Measurements from ENCODE around the gene ADAM29. TPM values are rescaled to one million over a fixed set of nuclear protein-coding genes. Genes with fewer than 3 reads are reported as not detected.
A peak's percentile ranks its signal among the peaks of the same experiment; 100 is the strongest.
"Not testable (repeated sequence)": the region's sequence is repeated elsewhere in the genome, so short reads cannot be mapped to it uniquely, and the experiment has no call there.

ADAM29 gene
- total RNA-seq, 6 experiments from 2014 or later, result not detected

DNA sequence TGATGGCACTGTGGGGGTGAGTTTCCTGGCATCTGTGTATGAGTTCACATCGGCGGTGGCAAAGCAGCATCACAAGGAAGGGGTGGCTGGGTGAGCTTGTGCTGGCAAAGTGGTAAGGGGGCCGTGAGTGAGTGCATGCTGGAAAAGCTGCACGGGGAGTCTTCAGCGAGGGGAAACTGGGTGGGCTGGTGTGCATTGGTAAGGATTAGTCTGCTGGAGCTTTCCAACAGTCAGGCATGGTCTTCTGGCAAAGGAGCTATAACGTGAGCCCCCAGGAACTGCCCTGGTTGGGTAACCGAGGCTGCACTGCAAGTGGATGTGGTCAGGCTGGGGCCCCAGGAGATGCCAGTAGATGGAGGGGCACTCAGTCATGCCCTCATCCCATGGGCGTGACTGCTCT, 30.7 kb downstream of the ADAM29 start:
- no peaks in the 10 kb centered on the region for H3K9me3 ChIP-seq
- WGBS (ENCODE audit: insufficient coverage, low coverage, low lambda C conversion rate, missing lambda C conversion rate), result 28% methylated on average over 2 of the region's 8 CpGs
- ATAC-seq, result peak in 1 of 4 donors; percentile 33
- H3K4me1 ChIP-seq, result no peaks in the 10 kb centered on the region
- TF ChIP-seq CTCF (IDR thresholded peaks at IDR 0.05) (no peak), POLR2A (IDR thresholded peaks at IDR 0.05) (no peak)
- no peaks in the 10 kb centered on the region for H3K27me3 ChIP-seq
- intact Hi-C loops (cut with DNase I), result no loop called here
- no peak overlapping the region for H3K4me3 ChIP-seq
- no peak overlapping the region for H3K27ac ChIP-seq
- no peaks in the 10 kb centered on the region for H3K36me3 ChIP-seq
- no peak for DNase-seq

DNA sequence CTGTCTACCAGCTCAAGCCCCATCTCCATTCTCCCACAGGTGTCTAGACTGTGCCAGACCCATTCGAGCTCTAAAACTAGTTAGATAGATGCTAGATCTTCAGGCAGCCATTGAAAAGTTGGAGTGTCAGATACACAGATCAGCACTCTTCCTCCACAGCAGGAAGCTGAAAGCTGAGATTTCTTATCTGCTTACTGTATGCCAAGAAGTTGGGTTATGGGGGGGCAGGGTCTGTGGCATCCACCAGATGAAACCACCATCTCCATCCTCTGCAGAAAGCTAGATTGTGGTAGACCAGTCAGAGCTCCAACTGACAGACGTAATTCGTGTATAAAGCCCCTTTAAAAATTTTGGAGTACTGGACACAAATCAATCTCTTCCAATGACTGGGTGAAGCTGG, 54.8 kb downstream of the ADAM29 start:
- Histone ChIP-seq H3K36me3 (no peaks in the 10 kb centered on the region), H3K4me1 (no peaks in the 10 kb centered on the region), H3K27ac (no peak overlapping the region), H3K4me3 (no peak overlapping the region), H3K9me3 (no peaks in the 10 kb centered on the region), H3K27me3 (no peaks in the 10 kb centered on the region)
- WGBS (ENCODE audit: insufficient coverage, low coverage, low lambda C conversion rate, missing lambda C conversion rate), result 26% methylated on average over 3 of the region's 3 CpGs
- ATAC-seq, result no peak
- TF ChIP-seq CTCF (IDR thresholded peaks at IDR 0.05) (no peak), POLR2A (IDR thresholded peaks at IDR 0.05) (no peak)
- intact Hi-C loops (cut with DNase I), result no loop called here
- no peak for DNase-seq

DNA sequence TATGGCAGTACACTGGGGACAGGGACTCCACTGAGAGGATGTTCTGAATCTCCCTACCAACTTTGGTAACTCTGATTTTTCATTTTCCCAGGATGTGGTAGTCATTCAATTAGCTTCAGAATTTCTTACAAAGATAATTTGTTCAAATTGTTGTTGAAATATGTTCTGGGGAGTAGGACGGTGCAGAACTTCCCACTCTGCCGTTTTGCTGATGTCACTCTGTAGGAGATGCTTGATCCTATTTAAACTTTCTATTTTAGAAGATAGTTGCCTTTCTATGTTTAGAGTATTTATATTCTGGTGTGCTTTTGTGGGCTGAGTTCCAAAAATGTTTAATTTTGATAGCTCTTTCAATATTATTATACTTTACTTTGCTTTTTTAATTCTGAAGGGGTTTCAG, 55.2 kb downstream of the ADAM29 start:
- 47% methylated on average over 2 of the region's 2 CpGs for WGBS (ENCODE audit: insufficient coverage, low coverage, low lambda C conversion rate, missing lambda C conversion rate)
- no peak for ATAC-seq
- no peak for DNase-seq
- TF ChIP-seq POLR2A (IDR thresholded peaks at IDR 0.05) (no peak), CTCF (IDR thresholded peaks at IDR 0.05) (no peak)
- intact Hi-C loops (cut with DNase I), result no loop called here
- Histone ChIP-seq H3K4me3 (no peak overlapping the region), H3K9me3 (no peaks in the 10 kb centered on the region), H3K27ac (no peak overlapping the region), H3K36me3 (no peaks in the 10 kb centered on the region), H3K4me1 (no peaks in the 10 kb centered on the region), H3K27me3 (no peaks in the 10 kb centered on the region)

DNA sequence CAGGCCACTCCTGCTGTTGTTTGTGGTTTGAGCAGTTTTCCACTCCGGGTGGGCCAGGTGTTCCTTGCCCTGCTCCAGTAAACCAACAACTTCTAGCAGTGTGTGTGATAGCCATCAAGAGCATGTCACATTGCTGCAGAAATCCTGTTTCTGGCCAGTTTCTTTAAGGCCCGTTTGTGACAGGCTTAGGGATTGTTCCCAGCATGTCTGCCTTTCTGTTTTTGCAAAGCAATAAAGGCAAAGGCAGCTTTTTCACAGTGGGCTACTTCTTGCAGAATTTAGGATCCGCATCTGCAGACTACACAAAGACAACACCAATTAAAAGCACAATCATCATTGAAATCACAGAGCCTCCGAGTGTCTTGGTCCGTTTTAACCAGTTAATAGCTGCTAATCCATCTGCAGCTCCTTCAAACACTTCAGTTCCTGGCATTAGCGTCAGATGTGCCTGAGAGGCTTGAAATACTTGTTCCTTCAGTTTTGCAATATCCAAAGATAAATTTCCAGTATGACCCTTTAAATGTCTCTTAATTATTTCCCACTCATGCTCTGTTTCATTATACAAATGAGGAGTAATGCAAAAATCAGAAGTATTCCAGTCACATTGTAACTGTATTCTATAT, 65.1 kb downstream of the ADAM29 start:
- H3K9me3 ChIP-seq, result no peaks in the 10 kb centered on the region
- intact Hi-C loops (cut with DNase I), result no loop called here
- DNase-seq, result no peak
- TF ChIP-seq CTCF (IDR thresholded peaks at IDR 0.05) (no peak), POLR2A (IDR thresholded peaks at IDR 0.05) (no peak)
- WGBS (ENCODE audit: insufficient coverage, low coverage, low lambda C conversion rate, missing lambda C conversion rate), result 23% methylated on average over 6 of the region's 6 CpGs
- H3K4me1 ChIP-seq, result no peaks in the 10 kb centered on the region
- no peak for ATAC-seq
- H3K27me3 ChIP-seq, result no peaks in the 10 kb centered on the region
- H3K27ac ChIP-seq, result no peak overlapping the region
- no peak overlapping the region for H3K4me3 ChIP-seq
- no peaks in the 10 kb centered on the region for H3K36me3 ChIP-seq

- WGBS (ENCODE audit: insufficient coverage, low coverage, low lambda C conversion rate, missing lambda C conversion rate), result 25% methylated on average over 1 of the region's 5 CpGs
- H3K4me1 ChIP-seq; H3K9me3 ChIP-seq; DNase-seq; ATAC-seq; H3K27ac ChIP-seq; H3K27me3 ChIP-seq; intact Hi-C loops (cut with DNase I); H3K36me3 ChIP-seq; H3K4me3 ChIP-seq: not testable (repeated sequence)
These were observed 65.7 kb downstream of the ADAM29 start for GRCh38 chr4:174983870-174984269.
